NCI-H2227 treated with DMSO at 0.1 percent for 48 hours (cell line): Measurements from ENCODE around the gene GLIS2.

Experiments
- DNase-seq: peaks from one replicate; lab custom pipeline; 2025; lab: John Stamatoyannopoulos, UW

Gene GLIS2

GRCh38 chr16:4383591-4384444 is 68.0 kb downstream of the GLIS2 start:
- no peak for DNase-seq

DNA sequence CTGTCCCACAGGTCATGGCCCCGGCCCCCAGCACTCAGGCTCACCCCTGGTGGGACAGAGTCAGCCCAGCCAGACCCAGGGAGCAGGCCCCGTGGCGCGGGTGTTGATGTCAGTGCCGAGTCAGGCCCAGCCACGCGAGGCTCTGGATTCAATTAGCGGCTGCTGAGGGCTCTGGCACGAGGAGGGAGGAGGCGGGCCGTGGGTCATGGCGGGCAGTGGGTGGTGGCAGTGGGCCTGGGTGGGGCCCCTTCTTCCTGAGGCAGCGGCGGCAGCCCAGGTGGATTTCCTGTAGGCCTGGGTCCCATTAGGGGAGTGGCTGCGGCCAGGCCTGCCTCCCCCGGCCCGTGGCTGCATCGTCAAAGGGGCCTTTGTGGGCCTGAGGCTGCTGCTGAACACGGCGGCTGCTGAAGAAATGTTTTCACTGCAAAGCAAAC is 68.7 kb downstream of the GLIS2 start:
- DNase-seq: no peak

- no peak for DNase-seq
These were observed 69.4 kb downstream of the GLIS2 start for GRCh38 chr16:4385066-4385788.

DNA sequence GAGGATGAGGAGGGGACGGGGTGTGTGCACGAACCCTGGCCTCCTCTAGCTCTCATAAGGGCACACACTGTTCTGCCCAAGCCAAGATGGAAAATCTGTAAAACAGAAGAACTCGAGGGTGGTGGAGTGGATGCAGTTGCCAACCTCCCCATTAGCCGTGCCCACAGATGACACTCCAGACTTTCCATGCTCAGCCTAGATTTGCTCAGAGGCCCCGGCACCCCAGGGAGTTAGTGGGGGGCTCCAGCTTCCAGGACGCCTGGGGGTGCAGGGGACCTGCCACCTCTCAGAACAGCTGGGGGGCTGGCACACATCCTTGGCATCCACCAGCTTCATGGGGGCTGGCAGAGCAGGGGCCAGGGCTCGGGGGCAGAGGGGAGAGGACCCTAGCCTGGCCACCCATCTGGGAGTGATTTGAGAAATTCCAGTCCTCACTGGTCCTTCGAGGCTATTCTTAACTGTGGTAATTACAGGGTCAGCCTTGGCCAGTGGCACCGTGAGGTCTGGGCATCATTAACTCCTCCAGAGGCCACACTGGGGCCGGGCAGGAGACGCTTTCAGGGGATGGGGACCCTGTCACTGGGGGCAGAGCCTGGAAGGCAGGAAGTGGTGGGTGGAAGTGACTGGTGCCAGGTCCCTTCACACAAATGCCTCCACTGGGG is 70.1 kb downstream of the GLIS2 start:
- DNase-seq: no peak

- DNase-seq: no peak
These were observed 70.6 kb downstream of the GLIS2 start for GRCh38 chr16:4386451-4386805.

GRCh38 chr16:4386951-4387565 is 71.2 kb downstream of the GLIS2 start:
- no peak for DNase-seq

DNA sequence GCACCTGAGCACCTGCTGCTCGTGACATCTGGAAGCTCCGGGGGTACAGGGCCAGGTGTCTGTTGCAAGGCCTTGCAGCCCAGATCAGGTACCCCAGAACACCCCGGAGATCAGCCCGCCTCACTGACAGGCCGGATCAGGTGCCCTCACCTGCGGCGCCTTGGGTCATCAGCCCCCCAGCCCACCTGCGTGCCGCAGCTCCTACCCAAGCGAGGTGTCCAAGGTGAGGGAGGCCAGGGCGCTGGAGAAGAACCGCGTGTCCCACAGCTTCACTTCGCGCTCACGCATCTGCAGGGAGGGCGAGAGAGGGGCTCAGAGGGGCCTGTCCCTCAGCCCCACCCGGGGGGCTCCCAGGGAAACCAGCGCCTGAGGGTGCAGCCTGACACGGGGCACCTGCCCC is 71.9 kb downstream of the GLIS2 start:
- DNase-seq: no peak

DNA sequence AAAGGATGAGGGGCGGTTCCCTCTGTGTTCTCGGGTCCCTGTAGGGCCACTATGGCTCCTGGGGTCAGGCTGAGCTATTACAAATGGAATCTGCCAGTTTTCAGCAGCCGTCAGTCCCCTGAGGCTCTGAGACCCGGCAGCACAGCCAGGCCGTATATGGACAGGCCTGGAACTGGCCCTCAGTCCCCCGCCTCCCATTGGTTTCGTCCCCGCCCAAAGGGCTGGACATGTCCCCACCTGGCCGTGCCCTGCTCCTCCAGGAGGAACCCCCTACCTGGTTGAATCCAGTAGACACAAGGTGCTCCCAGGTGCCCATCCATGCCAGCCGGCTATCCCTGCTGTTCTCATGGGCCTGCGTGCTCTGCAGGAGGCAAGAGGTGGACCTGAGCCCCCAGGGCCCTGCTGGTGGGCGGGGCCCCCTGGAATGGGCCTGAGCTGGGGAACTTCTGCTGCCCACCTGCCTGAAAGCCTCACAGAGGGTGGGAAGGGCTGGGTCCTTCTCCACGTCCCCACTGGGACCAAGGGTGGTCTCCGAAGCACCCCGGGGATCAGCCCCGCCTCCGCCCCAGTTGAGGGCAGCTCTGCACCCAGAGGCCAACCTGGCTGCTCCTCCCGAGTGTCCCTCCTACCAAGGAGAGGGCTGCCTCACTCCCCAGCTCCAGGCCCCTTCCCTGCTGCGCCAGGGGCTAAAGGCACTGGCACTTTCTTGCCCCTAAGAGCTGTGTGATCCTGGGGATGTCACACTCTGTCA is 72.6 kb downstream of the GLIS2 start:
- DNase-seq: no peak
